NB4 (cell line): ENCODE results near the gene PRR14.

Source experiments
- CTCF ChIP-seq: IDR thresholded peaks from one replicate; pipeline ENCODE4 v1.5.1; 2012; ENCODE audit warnings: low read depth, low read length
- MAX ChIP-seq: IDR thresholded peaks from 2 replicates; pipeline ENCODE4 v1.6.1; 2011; ENCODE audit warnings: low read depth, low read length
- POLR2A ChIP-seq: IDR thresholded peaks from 2 replicates; pipeline ENCODE4 v1.6.1; 2011; ENCODE audit warnings: mild to moderate bottlenecking; ENCODE audit not compliant: insufficient read length; ENCODE audit errors: extremely low read depth

GRCh38 chr16:30691907-30692306, 41.1 kb downstream of the PRR14 start:
- no peak for TF ChIP-seq POLR2A
- TF ChIP-seq CTCF = no peak
- TF ChIP-seq MAX = no peak
